ENCODE measurements around the gene CCDC192.

DNA sequence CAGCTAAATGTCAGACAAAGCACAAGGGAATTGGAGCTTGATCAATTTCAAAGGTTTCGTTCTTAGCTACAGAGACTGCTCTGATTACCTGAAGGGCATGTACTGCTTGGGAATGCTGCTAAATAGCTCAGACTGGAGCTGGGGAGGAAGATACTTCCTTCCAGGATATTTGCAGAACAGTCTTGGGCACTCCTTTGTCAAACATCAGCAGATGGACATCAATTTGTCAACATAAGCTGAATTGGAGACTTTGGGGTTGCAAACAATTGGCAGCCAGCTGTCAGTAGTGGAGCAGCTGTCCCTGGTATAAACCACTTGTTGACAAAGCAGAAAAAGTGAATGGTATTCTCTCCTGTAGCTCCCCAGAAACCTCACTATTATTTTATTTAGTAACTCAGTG lies 182.0 kb downstream of the CCDC192 start:
- no peak for TF ChIP-seq ZNF232 (CRISPR knock-in tag; IDR thresholded peaks at IDR 0.05)
- TF ChIP-seq, protein P1, sequence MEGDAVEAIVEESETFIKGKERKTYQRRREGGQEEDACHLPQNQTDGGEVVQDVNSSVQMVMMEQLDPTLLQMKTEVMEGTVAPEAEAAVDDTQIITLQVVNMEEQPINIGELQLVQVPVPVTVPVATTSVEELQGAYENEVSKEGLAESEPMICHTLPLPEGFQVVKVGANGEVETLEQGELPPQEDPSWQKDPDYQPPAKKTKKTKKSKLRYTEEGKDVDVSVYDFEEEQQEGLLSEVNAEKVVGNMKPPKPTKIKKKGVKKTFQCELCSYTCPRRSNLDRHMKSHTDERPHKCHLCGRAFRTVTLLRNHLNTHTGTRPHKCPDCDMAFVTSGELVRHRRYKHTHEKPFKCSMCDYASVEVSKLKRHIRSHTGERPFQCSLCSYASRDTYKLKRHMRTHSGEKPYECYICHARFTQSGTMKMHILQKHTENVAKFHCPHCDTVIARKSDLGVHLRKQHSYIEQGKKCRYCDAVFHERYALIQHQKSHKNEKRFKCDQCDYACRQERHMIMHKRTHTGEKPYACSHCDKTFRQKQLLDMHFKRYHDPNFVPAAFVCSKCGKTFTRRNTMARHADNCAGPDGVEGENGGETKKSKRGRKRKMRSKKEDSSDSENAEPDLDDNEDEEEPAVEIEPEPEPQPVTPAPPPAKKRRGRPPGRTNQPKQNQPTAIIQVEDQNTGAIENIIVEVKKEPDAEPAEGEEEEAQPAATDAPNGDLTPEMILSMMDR (IDR thresholded peaks at IDR 0.05) = no peak
- TF ChIP-seq NR3C1 (CRISPR knock-in tag; conservative IDR thresholded peaks at IDR 0.05; ENCODE audit: low read depth) = no peak
- TF ChIP-seq, protein P2, sequence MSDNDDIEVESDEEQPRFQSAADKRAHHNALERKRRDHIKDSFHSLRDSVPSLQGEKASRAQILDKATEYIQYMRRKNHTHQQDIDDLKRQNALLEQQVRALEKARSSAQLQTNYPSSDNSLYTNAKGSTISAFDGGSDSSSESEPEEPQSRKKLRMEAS (CRISPR knock-in tag; IDR thresholded peaks at IDR 0.05) = no peak
- TF ChIP-seq, protein P3, sequence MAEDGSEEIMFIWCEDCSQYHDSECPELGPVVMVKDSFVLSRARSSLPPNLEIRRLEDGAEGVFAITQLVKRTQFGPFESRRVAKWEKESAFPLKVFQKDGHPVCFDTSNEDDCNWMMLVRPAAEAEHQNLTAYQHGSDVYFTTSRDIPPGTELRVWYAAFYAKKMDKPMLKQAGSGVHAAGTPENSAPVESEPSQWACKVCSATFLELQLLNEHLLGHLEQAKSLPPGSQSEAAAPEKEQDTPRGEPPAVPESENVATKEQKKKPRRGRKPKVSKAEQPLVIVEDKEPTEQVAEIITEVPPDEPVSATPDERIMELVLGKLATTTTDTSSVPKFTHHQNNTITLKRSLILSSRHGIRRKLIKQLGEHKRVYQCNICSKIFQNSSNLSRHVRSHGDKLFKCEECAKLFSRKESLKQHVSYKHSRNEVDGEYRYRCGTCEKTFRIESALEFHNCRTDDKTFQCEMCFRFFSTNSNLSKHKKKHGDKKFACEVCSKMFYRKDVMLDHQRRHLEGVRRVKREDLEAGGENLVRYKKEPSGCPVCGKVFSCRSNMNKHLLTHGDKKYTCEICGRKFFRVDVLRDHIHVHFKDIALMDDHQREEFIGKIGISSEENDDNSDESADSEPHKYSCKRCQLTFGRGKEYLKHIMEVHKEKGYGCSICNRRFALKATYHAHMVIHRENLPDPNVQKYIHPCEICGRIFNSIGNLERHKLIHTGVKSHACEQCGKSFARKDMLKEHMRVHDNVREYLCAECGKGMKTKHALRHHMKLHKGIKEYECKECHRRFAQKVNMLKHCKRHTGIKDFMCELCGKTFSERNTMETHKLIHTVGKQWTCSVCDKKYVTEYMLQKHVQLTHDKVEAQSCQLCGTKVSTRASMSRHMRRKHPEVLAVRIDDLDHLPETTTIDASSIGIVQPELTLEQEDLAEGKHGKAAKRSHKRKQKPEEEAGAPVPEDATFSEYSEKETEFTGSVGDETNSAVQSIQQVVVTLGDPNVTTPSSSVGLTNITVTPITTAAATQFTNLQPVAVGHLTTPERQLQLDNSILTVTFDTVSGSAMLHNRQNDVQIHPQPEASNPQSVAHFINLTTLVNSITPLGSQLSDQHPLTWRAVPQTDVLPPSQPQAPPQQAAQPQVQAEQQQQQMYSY (CRISPR knock-in tag; IDR thresholded peaks at IDR 0.05) = no peak
- TF ChIP-seq TEAD4 (CRISPR knock-in tag; IDR thresholded peaks at IDR 0.05) = no peak
- TF ChIP-seq ZNF219 (CRISPR knock-in tag; IDR thresholded peaks at IDR 0.05; ENCODE audit: borderline replicate concordance) = no peak
- no peak for TF ChIP-seq RORB (CRISPR knock-in tag; IDR thresholded peaks at IDR 0.05)
- TF ChIP-seq, protein P4, sequence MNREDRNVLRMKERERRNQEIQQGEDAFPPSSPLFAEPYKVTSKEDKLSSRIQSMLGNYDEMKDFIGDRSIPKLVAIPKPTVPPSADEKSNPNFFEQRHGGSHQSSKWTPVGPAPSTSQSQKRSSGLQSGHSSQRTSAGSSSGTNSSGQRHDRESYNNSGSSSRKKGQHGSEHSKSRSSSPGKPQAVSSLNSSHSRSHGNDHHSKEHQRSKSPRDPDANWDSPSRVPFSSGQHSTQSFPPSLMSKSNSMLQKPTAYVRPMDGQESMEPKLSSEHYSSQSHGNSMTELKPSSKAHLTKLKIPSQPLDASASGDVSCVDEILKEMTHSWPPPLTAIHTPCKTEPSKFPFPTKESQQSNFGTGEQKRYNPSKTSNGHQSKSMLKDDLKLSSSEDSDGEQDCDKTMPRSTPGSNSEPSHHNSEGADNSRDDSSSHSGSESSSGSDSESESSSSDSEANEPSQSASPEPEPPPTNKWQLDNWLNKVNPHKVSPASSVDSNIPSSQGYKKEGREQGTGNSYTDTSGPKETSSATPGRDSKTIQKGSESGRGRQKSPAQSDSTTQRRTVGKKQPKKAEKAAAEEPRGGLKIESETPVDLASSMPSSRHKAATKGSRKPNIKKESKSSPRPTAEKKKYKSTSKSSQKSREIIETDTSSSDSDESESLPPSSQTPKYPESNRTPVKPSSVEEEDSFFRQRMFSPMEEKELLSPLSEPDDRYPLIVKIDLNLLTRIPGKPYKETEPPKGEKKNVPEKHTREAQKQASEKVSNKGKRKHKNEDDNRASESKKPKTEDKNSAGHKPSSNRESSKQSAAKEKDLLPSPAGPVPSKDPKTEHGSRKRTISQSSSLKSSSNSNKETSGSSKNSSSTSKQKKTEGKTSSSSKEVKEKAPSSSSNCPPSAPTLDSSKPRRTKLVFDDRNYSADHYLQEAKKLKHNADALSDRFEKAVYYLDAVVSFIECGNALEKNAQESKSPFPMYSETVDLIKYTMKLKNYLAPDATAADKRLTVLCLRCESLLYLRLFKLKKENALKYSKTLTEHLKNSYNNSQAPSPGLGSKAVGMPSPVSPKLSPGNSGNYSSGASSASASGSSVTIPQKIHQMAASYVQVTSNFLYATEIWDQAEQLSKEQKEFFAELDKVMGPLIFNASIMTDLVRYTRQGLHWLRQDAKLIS (CRISPR knock-in tag; IDR thresholded peaks at IDR 0.05; ENCODE audit: borderline replicate concordance) = no peak
- TF ChIP-seq, protein P5, sequence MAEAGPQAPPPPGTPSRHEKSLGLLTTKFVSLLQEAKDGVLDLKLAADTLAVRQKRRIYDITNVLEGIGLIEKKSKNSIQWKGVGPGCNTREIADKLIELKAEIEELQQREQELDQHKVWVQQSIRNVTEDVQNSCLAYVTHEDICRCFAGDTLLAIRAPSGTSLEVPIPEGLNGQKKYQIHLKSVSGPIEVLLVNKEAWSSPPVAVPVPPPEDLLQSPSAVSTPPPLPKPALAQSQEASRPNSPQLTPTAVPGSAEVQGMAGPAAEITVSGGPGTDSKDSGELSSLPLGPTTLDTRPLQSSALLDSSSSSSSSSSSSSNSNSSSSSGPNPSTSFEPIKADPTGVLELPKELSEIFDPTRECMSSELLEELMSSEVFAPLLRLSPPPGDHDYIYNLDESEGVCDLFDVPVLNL (CRISPR knock-in tag; IDR thresholded peaks at IDR 0.05; ENCODE audit: borderline replicate concordance, low read depth) = no peak
- no peak for TF ChIP-seq FOXK1 (CRISPR knock-in tag; IDR thresholded peaks at IDR 0.05)
- no peak for TF ChIP-seq JUN (CRISPR knock-in tag; IDR thresholded peaks at IDR 0.05)
- TF ChIP-seq RELA (CRISPR knock-in tag; IDR thresholded peaks at IDR 0.05; ENCODE audit: borderline replicate concordance) = no peak

All from WTC11 (cell line).